COR-L47 (cell line): ENCODE measurements around the gene SHROOM2.

Experiments
- DNase-seq: peaks from one replicate; lab custom pipeline; 2025; lab: John Stamatoyannopoulos, UW

The SHROOM2 gene

DNA sequence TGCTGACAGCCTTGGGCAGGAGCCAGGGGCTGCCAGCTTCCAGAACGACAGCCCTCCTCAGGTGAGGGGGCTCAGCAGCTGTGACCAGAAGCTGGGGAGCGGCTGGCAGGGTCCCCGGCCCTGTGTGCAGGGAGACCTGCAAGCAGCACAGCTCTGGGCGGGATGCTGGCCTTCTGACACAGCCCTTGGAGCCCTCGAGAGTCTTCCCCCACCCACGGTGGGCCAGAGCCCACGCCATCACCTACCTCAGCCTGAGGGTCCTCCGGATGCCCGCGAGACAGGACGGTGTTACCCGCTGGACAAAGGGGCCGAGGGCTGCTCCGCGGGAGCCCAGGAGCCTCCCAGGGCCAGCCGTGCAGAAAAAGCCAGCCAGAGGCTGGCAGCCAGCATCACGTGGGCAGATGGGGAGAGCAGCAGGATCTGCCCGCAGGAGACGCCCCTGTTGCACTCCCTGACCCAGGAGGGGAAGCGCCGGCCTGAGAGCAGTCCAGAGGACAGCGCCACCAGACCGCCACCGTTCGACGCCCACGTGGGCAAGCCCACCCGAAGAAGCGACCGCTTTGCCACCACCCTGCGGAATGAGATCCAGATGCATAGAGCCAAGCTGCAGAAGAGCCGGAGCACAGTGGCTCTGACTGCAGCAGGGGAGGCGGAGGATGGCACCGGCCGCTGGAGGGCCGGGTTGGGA, 109.1 kb downstream of the SHROOM2 start:
- DNase-seq: no peak

DNA sequence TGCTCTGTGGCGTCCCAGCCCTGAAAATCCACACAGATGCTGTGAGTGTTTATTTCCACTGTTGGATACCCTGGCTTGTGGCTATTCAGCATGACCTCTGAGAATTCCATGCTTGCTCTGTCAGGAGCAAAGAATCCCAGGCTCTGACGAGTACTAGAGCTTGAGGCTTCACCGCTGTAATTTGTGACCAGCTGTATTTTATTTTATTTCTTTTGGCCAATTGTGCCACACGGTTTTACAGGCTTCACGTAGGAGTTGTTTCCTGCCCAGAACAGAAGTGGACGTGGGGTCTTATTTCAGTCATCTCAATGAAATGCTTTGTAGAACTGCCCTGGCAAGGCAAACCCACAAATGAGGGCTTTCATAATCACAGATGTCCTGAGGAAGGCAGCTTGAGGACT, 111.5 kb downstream of the SHROOM2 start:
- DNase-seq: no peak

DNA sequence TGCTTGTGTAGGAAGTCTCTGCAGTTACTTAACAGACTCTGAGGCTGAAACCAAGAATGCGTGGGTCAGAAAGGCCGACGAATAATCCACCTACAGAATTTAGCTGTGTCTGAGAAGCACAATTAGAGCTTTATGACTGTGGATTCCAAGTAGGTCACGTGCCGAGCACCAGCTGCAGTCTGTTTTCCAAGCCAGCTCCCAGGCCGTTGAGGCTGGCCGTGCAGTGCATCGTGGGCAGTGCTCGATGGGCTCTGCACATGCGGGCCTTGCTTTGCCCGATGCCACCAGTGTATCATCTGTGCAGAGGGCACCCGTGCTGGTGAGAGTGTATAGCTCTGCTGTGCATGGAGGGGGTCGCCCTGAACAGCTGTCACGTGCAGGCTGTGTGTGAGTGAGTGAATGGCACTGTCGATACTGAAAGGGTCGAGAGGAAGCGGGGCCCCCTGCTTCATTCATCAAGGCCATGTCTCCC, 113.4 kb downstream of the SHROOM2 start:
- no peak for DNase-seq

DNA sequence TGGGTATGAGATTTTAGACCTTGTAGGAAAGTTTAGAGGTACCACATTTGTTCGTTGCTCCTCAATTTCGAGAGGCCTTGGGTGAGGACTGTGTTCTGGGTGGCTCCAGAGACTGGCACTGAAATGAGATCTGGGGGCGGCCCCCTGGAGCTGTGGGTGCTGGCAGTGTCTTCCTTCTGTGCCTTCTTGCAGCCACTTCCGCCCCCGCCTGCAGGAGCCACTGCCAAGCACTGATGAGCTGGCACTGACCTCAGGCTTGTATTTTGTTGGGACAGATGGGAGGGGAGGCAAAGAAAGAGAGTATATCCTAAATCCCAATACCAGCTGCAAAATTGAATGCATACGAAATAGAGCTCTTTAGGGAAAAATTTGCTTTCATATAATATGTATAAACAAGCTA, 116.4 kb downstream of the SHROOM2 start:
- DNase-seq: no peak

DNA sequence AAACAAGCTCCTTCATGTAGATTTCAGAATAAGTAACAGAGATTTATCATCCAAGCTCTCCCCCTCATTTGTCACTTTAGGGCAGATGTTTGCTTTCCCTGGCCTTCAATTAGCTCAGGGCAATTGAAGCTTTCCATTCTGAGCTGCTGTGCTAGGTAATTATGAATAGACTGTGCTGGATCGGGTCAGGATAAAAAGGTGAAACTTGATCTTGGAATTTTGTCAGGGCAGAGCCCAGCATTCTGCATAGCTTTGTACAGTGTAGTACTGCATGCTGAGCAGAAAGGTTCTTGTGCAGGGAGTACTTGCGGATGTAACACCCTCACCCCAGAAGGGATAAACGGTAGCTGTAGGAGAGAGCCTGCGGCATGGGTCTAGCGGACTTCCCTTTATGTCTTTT, 116.9 kb downstream of the SHROOM2 start:
- peak; percentile 9 for DNase-seq

DNA sequence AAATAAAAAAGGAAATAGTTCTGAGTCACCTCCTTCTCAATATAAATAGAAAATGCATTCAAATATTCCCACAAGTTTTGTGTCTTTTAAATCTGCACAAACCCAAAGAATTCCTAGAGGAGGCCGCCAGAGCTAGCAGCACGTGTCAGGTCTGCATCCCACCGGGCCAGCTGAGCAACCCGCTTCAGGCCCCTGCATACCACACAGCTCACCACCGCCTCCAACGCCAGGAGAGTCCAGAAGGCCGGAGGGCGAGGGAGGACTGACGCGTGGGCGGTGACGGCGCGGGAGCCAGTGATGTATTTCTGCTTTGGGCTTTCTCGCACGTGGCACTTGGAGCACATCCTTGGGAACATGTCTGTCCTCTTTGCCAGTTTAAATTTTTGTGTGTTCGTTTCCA, 119.1 kb downstream of the SHROOM2 start:
- no peak for DNase-seq

DNA sequence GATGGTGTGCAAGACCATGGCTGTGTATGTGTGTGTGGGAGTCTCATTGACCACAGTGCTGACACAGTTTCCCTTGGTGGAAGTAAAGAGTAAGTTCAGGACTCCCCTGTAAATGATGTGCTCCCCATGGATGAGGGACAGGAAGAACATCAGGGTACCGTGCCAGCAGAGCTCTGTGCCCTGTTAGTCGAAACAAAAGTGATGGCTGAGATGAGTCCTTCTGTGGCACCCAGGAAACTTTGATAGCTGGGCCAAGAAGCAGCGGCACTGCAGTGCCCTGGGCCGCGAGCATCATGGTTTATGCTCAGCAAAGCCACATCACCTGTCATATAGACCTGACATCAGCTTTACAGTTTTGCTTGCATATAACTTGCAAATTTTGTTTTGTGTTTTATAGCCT, 119.5 kb downstream of the SHROOM2 start:
- no peak for DNase-seq

DNA sequence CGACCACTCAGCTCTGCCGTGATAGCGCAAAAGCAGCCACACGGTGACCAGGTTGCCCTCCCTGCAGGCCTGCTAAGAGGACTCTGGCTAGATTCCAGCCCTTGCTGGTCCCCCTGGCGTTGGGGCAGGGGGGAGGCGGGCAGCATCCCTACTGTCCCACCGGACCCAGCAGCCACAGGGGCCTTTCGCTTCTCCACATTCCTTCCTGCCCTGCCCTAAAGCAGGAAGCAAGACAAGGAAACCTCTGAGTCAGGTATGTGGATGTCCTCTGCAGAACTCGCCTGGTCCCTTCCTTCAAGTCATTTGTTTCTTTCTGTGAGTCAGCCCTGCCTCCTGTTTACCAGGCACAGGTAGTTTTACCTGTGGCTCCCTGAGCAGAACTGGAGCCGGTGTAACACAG, 120.7 kb downstream of the SHROOM2 start:
- no peak for DNase-seq

DNA sequence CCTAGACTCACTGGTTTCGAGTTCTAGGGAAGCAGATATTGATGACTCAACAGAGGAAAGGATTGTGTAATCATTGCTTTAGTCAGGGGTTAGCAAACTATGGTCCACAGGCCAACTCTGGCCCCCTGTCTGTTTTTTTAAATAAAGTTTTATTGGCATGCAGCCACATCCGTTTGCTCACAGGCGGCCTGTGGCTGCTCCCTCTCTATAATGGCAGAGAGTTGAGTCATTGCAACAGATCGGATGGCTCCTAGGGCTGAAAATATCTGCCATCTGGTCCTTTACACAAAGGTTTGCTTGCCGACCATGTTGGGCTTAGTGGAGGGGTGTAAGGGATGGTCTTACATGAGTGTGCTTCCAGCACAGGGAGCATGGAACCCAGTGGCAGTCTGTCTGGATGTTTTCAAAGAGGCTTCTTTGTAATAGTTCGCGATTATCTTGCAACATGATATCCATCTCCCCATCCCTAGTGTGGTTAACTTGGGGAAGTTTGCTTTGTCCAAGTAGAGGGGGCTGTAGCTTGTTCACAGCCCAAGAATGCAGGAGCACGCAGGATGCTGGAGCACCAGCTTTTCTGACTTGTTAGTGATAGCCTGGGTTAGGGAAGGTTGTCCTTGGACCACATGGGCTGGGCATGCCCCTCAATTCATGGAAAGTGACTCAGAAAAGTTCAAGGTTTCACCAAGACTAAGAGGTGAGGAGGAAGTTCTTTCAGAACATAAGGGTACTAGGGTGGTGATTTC, 121.6 kb downstream of the SHROOM2 start:
- DNase-seq: no peak

DNA sequence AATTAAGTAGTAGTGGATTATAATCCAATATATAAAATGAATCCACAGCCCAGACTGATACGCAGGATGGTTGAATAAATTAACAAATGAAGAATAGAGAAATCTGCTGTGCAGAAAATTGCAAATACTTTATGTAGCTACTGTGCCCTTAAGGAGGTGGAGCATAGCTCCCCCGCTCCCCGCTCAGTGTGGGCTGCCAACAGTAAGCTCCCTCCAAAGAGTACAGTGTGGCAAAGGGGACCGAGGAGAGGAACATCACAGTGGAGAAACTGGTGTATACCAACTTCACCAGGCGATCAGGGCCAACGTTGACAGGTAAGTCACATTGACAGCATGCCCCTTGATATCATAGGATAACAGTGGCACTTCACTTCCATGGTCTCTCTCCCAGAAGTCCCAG, 123.0 kb downstream of the SHROOM2 start:
- no peak for DNase-seq

DNA sequence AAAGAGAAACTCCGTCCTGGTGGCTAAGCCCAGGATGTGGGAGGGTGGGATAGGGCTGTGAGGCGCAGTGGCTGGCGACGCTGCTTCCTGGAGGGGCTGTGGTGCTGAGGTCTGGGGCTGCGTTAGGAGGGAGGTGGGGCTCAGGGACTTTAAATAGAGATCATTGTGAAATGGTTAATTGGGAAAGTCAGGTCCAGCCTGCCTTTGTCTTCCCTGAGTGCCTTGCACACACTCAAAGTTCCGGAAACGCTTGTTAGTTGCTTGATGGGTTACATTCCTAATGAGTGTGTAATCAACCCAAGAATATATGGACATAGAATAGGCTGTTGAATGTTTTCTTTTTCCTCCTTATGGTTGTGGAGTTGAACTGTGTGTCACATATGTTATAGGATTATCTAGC, 125.3 kb downstream of the SHROOM2 start:
- no peak for DNase-seq

DNA sequence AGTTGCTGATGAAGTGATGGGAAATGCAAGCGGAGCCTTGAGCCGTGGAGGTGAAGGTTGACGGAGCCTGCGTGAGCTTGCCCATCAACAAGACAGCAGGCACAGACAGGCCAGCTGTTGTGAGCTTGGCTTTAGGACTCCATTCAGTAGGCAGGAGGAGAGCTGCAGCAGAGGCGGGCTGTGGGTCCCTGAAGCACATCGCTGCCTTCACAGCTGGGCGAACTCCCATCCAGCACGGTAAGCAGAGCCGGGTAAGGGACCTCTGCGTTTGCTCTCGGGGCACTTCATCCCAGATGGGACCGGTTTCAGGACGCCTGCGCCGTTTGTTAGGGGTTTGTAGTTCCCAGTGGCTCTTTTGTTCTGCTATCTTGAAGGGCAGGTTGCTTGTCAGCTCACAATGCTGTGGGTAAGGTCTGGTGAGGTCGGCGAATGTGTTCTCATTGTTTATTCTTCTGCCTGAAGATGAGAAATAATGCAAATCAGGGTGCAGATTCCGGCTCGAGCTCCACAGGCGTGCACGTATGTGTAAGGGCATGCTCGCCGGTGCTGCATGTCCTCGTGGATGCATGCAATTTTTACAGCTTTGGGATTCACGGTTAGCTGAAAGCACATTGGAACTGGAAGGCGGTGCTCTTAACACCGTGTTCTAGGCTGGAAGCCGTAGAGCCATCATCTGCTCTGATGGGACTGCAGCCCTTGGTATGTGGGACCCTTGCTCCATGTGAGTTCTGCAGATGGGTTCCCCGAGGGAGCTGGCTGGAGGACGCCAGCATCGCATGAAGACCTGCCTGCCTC, 126.3 kb downstream of the SHROOM2 start:
- no peak for DNase-seq

DNA sequence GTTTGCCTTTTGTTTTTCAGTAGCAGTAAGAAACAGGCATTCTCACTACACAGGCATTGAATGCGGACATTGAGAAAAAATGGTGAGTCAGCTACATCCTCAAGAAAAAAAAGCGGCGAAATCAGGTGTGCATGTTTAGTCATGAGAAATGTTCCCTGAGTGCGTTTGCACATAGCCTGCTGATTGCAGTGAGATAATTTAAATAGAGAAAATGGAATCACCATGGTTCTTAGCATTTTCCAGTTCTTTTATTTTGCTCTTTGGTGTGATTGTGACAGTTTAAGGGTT, 126.9 kb downstream of the SHROOM2 start:
- no peak for DNase-seq

DNA sequence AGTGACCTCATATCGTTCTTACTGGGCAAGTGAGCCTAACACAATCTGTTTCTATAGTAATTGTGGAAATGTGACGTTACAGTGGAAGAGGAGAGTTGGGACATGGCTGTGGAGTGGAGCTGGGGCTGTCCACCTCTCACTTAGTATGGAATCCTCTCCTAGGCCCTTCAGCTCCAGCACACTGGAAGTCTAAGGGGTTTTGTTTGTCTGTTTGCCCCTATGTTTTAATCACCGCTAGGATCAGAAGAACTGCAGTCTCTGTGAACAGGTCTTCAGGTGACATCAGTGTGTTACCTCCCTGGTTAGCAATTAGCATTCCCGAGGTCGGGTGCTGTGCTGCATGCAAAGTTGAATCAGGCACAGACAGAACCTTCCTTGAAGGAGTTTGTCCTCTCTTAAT, 131.6 kb downstream of the SHROOM2 start:
- DNase-seq: no peak

DNA sequence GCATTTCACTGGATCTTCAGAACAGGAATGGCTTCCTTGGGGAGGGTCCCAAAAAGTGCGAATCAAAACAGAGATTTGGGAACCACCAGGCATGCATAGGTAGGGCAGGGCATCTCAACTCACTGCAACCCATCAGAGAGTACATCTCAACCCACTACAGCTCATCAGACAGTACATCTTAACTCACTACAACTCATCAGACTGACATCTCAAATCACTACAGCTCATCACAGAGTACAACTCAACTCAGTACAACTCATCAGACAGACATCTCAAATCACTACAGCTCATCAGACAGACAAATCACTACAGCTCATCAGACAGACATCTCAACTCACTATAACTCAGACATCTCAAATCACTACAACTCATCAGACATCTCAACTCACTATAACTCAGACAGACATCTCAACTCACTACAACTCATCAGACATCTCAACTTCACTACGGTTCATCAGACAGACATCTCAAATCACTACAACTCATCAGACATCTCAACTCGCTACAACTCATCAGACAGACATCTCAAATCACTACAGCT, 133.5 kb downstream of the SHROOM2 start:
- no peak for DNase-seq

DNA sequence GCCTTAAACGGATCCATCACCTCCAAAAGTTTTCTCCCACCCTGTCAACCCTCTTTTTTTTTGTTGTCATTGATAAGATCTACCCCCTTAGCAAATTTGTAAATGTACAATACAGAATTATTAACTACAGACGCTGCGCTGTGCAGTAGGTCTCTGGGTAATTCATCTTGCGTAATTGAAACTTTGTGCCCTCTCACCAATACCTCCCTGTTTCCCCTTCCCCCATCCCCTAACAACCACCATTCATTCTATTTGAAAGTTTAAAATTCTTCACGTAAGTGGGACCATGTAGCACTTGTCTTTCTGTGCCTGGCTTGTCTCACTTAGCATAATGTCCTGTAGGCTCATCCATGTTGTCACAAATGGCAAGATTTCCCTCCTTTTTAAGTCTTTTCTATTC, 135.2 kb downstream of the SHROOM2 start:
- DNase-seq: no peak

DNA sequence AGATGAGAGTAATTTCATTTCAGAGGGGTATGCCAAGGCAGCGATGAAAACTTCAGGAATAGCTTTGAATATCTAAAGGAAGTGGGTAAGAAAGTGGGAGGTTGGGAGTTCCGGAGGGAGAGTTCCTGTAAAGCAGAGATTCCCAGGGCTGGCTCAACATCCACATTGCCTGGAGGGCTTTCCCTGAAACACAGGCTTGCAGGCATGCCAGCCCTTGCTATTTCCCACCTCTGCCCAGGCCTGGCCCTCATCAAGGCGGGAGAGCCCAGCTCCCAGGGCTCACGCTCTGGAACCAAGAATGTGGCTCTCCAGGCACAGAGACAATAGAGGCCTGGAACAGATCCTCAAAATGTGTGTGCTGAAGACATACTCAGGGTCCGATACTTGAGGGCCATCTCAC, 137.1 kb downstream of the SHROOM2 start:
- no peak for DNase-seq

DNA sequence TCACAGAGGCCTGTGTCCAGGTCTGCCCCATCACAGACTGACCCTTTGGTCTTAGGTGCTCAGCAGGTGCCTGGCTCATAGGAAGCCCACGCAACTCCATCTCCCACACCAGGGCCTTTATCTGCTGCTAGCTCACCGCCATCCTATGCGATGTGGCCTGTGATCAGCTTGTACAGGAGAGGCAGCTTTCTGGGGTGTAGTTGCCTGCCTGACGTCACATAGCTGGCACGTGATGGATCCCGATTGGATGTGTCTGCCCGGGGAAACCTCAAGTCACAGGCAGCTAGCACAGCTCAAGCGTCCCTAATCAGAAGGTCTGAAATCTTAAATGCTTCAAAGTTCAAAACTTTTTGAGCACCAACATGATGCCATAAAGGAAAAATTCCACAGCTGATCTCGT, 139.8 kb downstream of the SHROOM2 start:
- DNase-seq: no peak

DNA sequence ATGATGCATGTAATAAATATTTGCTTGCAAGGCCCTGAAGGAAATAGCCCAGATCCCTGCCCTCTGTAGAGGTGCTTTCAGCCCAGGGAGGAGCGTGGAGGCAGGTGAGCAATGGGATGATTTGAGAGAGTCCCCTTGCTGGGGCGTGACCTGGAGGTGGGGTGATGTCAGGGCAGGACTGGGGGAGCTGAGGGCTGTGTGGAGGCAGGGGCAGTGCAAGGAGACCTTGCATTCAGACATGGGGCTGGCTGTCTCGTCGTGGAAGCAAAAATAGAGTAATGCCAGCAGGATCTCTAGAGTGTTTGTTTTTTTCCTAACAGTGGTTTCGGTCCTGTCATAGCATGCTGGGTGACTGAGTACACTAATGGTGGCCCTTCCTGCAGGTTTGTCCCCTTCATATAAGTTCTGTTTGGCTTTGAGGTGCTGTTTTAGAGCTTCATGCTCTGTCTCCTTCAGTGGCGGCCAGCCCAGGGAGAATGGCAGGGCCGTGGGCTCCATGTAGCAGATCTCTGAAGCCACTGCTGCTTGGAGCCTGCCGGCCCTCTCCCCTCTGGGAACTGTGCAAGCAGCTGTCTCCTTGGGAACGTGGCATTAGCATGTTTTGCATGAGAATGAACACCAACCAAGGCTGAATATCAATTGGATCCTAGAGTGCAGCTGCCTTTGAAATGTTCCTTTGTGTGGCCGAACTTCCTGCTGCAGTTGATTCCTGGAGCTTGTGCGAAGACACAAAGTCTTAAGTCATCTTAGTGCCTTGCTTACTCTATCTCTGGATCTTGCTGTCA, 141.7 kb downstream of the SHROOM2 start:
- peak; percentile 46 for DNase-seq

DNA sequence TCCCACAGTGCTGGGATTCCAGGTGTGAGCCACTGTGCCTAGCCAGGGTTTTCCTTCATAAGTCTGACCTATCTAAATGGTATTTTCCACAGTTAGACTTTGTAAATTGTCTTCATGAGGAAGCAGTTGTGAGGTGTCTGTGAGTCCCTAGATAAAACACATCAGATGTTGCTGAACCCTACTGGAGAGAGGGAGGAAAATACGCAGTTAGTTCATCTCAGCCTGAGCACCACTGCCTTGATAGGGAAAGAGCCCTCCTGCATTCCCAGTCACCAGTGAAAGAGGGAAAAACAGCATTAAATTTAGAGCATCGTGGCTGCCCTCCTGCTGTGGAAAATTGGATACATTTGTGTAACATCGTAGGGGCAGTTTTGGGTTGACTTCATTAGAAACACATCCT, 149.2 kb downstream of the SHROOM2 start:
- no peak for DNase-seq

DNA sequence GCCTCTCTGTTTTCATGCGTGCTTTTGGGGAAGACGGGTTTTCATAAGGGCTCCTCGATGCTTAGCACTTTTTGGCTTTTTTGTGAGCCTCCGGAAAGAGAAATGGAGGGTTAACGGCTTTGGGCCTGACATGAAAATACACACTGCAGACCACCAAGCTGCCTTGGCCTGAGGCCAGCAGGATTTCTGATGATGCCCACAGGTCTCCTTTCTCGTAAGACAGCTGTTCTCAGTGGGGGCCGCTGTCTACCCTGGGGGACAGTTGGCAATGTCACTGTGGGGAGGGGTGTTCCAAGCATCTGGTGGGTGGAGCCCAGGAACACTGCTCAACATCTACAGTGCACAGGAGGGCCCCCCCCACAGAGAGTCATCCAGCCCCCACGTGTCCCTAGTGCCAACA, 151.5 kb downstream of the SHROOM2 start:
- no peak for DNase-seq

DNA sequence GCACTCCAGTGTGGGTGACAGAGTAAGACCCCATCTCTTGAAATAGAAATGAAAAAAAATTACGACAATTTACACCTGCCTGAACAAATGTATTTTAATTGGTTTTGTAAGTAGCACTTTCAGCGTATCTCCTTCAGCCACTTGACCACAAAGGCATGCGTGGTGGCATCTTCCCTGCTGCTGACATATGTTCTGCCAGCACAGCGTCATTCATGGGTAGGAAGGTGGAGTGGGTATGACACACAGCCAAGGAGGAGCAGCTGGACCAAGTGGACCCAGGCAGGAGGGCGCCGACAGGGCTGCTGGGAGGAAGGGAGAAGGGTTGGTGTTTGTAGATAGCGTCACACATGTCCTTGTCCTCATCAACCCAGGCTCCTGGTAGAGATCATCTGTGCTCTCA, 152.3 kb downstream of the SHROOM2 start:
- DNase-seq: no peak
